Measurements from ENCODE around the gene KCNG3.

DNA sequence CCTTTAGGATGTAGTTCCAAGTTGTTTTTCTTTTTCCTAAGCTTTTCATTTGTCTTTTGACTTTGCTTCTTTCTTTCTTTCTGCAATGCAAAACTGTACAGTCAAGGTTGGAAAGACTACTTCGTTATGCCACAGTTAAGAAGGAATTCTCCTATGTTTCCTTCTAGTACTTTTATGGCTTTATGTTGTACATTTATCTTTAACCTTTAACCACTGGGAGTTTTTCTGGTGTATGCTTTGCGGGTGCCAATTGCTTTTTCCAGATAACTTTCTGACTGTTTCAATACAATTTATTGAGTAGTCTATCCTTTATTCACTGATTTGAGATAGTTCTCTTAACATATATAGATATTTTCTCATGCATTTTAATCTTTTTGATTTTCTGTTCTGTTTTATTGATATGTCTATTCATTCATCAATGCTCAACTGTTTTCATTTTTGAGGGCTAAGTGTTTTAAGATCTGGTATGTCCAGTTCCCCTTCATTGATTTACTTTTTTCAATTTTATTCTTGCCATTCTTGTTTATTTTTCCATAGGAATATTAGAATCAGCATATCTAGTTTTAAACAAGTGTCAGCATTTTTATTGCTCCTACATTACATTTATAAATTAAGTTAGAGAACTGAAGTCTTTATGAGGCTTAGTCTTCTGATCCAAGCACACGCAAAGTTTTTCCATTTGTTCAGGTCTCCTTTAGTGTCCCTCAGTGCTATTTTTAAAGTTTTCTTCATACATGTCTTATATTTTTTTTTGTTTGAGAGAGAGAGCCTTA is 82.9 kb downstream of the KCNG3 start:
- TF ChIP-seq YY1 (IDR thresholded peaks at IDR 0.05; ENCODE audit: insufficient read depth, insufficient read length): no peak
- no peak for TF ChIP-seq ZNF274 (IDR thresholded peaks at IDR 0.05; ENCODE audit: low read depth, low read length)
- no peak for TF ChIP-seq SUZ12 (IDR thresholded peaks at IDR 0.05; ENCODE audit: extremely low read depth, insufficient read depth, insufficient read length)
